Heart left ventricle (tissue), 13 donors: ENCODE data around the gene SPATA45.

ENCODE experiments used
- POLR2A ChIP-seq, 2 donors: fragments of 450-650 bp; IDR thresholded peaks; one replicate each; pipeline ENCODE4 v1.6.1; 2017; ENCODE audit warnings: antibody characterized with exemption in 2 of 2, mild to moderate bottlenecking in 2 of 2, moderate library complexity in 2 of 2
- TF ChIP-seq, protein P1 (sequence below), 12 donors: fragments of 200-600 bp; sonication (generic) in 4 of 12; IDR thresholded peaks; one replicate each; pipeline versions ENCODE4 v1.5.0 to v1.8.0; 2018 to 2022; ENCODE audit warnings: antibody characterized with exemption in 12 of 12, mild to moderate bottlenecking in 5 of 12
- donor health status: ischemic (EF 13 %, LVEDD 7.1; RV severe dilation, severe dysfunction).
- donor health status: DM: no; HTN: yes; CAD: no.
- donor health status: DM: no; HTN: no; CAD: no.
- donor health status: ischemic (EF 25% LVEDD 6.9; RV normal size, moderate dysfunction).
- donor health status: ischemic (EF 25% LVEDD 5.7; RV mildly dilated, moderate dysfunction).
- donor health status: ischemic (EF 35%, LVEDD 5.7; RV mildly dilated, moderate dysfunction).
- donor health status: nonischemic (EF 11% LVEDD 7.7; RV severe dilation, severe dysfunction).
- donor health status: DM: yes; HTN: yes; CAD: no.
- donor health status: PGD.
- donor health status: ischemic (EF 29% LVEDD 5.4; RV normal size, mild dysfunction).
- donor health status: nonischemic (EF 23%, LVEDD 6.1; RV moderate dilation, normal function).

DNA sequence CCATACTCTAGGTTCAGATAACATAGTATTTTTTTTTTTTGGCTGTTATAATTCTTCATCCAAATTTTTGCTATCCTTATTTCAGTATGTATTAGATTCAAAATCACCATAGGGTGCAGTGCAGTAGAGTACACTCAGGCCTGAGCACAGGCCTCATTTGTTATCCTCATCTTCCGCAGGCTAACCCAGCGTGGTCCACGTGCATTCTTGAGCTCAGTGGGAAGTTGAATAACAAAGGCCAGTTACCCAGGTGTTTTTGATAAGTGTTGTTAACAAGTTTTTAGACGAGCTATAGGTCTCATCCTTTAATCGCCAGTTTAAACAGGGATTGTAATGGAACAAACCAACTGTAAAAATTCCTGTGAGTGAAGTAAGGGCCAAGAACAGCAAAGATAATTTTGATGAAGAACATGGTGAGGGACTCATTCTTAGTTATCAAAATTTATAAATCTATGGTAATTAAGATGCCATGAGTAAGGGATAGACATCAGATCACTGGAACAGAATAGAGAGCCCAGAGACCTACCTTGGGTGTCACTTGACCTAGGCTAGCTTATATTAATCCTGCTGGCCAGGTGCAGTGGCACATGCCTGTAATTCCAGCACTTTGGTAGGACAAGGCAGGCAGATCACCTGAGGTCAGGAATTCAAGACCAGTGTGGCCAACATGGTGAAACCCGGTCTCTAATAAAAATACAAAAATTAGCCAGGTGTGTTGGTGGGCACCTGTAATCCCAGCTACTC lies 32.7 kb upstream of the SPATA45 start:
- TF ChIP-seq POLR2A (IDR thresholded peaks at IDR 0.05): no peak
- TF ChIP-seq, protein P1, sequence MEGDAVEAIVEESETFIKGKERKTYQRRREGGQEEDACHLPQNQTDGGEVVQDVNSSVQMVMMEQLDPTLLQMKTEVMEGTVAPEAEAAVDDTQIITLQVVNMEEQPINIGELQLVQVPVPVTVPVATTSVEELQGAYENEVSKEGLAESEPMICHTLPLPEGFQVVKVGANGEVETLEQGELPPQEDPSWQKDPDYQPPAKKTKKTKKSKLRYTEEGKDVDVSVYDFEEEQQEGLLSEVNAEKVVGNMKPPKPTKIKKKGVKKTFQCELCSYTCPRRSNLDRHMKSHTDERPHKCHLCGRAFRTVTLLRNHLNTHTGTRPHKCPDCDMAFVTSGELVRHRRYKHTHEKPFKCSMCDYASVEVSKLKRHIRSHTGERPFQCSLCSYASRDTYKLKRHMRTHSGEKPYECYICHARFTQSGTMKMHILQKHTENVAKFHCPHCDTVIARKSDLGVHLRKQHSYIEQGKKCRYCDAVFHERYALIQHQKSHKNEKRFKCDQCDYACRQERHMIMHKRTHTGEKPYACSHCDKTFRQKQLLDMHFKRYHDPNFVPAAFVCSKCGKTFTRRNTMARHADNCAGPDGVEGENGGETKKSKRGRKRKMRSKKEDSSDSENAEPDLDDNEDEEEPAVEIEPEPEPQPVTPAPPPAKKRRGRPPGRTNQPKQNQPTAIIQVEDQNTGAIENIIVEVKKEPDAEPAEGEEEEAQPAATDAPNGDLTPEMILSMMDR (IDR thresholded peaks at IDR 0.05): no peak
